SJCRH30 (cell line): ENCODE data around the gene PLAC8L1. TPM values are rescaled to one million over a fixed set of nuclear protein-coding genes. Genes with fewer than 3 reads are reported as not detected.

Experiments
- DNase-seq, 2 experiments: peaks; one replicate each; pipeline ENCODE4 v3.0.0-alpha.2; 2015 to 2020
- H3K27ac ChIP-seq: fragments of 250-450 bp; sonication (Bioruptor Pico); 2 replicates; pipeline ENCODE4 v1.5.1; 2020; ENCODE audit warnings: mild to moderate bottlenecking, moderate library complexity
- H3K27me3 ChIP-seq: fragments of 250-450 bp; sonication (Bioruptor Pico); 2 replicates; pipeline ENCODE4 v1.5.1; 2020; ENCODE audit warnings: mild to moderate bottlenecking, moderate library complexity
- H3K36me3 ChIP-seq: fragments of 250-450 bp; sonication (Bioruptor Pico); 2 replicates; pipeline ENCODE4 v1.5.1; 2020; ENCODE audit warnings: mild to moderate bottlenecking, moderate library complexity
- H3K4me1 ChIP-seq: fragments of 250-450 bp; sonication (Bioruptor Pico); 2 replicates; pipeline ENCODE4 v1.5.1; 2020; ENCODE audit warnings: mild to moderate bottlenecking, moderate library complexity
- H3K4me3 ChIP-seq: fragments of 250-450 bp; sonication (Bioruptor Pico); 2 replicates; pipeline ENCODE4 v1.5.1; 2020; ENCODE audit warnings: mild to moderate bottlenecking, moderate library complexity
- H3K9me3 ChIP-seq: fragments of 250-450 bp; sonication (Bioruptor Pico); replicated peaks from 2 replicates; pipeline ENCODE4 v1.5.1; 2020; ENCODE audit warnings: mild to moderate bottlenecking, moderate library complexity
- total RNA-seq: library from RNA; depleted of rRNA; stranded (reverse); fragments of >200 nt; shearing (Covaris generic); gene quantifications from 2 replicates; pipeline ENCODE4 v1.2.3, GENCODE V29; 2014

Gene PLAC8L1
- total RNA-seq, 1 experiment from 2014 or later: not detected

- no peak for DNase-seq
- Histone ChIP-seq H3K27me3 (no peaks in the 10 kb centered on the region), H3K4me1 (peaks cover 12% of the 10 kb centered on the region), H3K27ac (no peak overlapping the region), H3K36me3 (no peaks in the 10 kb centered on the region), H3K4me3 (no peak overlapping the region), H3K9me3 (no peaks in the 10 kb centered on the region)
These were observed 3.7 kb downstream of the PLAC8L1 start for GRCh38 chr5:146101646-146102045.

GRCh38 chr5:146098047-146098446 is 7.3 kb downstream of the PLAC8L1 start:
- Histone ChIP-seq H3K27me3 (no peaks in the 10 kb centered on the region), H3K4me3 (no peak overlapping the region), H3K9me3 (no peaks in the 10 kb centered on the region), H3K27ac (no peak overlapping the region), H3K4me1 (peaks cover 12% of the 10 kb centered on the region), H3K36me3 (no peaks in the 10 kb centered on the region)
- DNase-seq: no peak

GRCh38 chr5:146091881-146092280 is 13.5 kb downstream of the PLAC8L1 start:
- H3K4me3 ChIP-seq: no peak overlapping the region
- no peak overlapping the region for H3K27ac ChIP-seq
- no peaks in the 10 kb centered on the region for H3K27me3 ChIP-seq
- no peak for DNase-seq
- H3K9me3 ChIP-seq: no peaks in the 10 kb centered on the region
- H3K4me1 ChIP-seq: peaks cover 9% of the 10 kb centered on the region; the same call in 1 of the 2 replicates
- no peaks in the 10 kb centered on the region for H3K36me3 ChIP-seq

GRCh38 chr5:146089287-146089686 is 16.1 kb downstream of the PLAC8L1 start:
- no peaks in the 10 kb centered on the region for H3K9me3 ChIP-seq
- H3K27ac ChIP-seq: no peak overlapping the region
- H3K4me1 ChIP-seq: peaks cover 13% of the 10 kb centered on the region; the same call in 1 of the 2 replicates
- no peaks in the 10 kb centered on the region for H3K27me3 ChIP-seq
- DNase-seq: no peak
- H3K4me3 ChIP-seq: no peak overlapping the region
- no peaks in the 10 kb centered on the region for H3K36me3 ChIP-seq

- H3K27ac ChIP-seq: no peak overlapping the region
- no peaks in the 10 kb centered on the region for H3K36me3 ChIP-seq
- peak in 1 of 2 experiments; percentile 45 for DNase-seq
- H3K27me3 ChIP-seq: no peaks in the 10 kb centered on the region
- peaks cover 17% of the 10 kb centered on the region; the same call in 1 of the 2 replicates for H3K4me1 ChIP-seq
- no peak overlapping the region for H3K4me3 ChIP-seq
- H3K9me3 ChIP-seq: no peaks in the 10 kb centered on the region
These were observed 17.3 kb downstream of the PLAC8L1 start for GRCh38 chr5:146088098-146088497.

- Histone ChIP-seq H3K36me3 (no peaks in the 10 kb centered on the region), H3K27me3 (peaks cover under 1% of the 10 kb centered on the region; the same call in 1 of the 2 replicates), H3K4me1 (peaks cover 20% of the 10 kb centered on the region; the same call in 1 of the 2 replicates), H3K9me3 (no peaks in the 10 kb centered on the region), H3K4me3 (no peak overlapping the region), H3K27ac (no peak overlapping the region)
- peak; percentile 63 to 70 for DNase-seq
These were observed 21.0 kb downstream of the PLAC8L1 start for GRCh38 chr5:146084376-146084775.

- Histone ChIP-seq H3K4me3 (no peak overlapping the region), H3K9me3 (no peaks in the 10 kb centered on the region), H3K27ac (no peak overlapping the region), H3K4me1 (peaks cover 11% of the 10 kb centered on the region; the same call in 1 of the 2 replicates), H3K36me3 (no peaks in the 10 kb centered on the region), H3K27me3 (peaks cover 6% of the 10 kb centered on the region; the same call in 1 of the 2 replicates)
- DNase-seq: no peak
These were observed 22.6 kb downstream of the PLAC8L1 start for GRCh38 chr5:146082798-146083197.

GRCh38 chr5:146081556-146081955 is 23.8 kb downstream of the PLAC8L1 start:
- H3K9me3 ChIP-seq: no peaks in the 10 kb centered on the region
- H3K4me3 ChIP-seq: no peak overlapping the region
- H3K27me3 ChIP-seq: peaks cover 6% of the 10 kb centered on the region; the same call in 1 of the 2 replicates
- peak in 1 of 2 experiments; percentile 36 for DNase-seq
- H3K4me1 ChIP-seq: 0 out of 2 replicates have a peak, but pooled peaks cover 11% of the 10 kb centered on the region
- H3K36me3 ChIP-seq: no peaks in the 10 kb centered on the region
- H3K27ac ChIP-seq: no peak overlapping the region

GRCh38 chr5:146079695-146080373 is 25.5 kb downstream of the PLAC8L1 start:
- Histone ChIP-seq H3K27me3 (peaks cover 6% of the 10 kb centered on the region; the same call in 1 of the 2 replicates), H3K9me3 (no peaks in the 10 kb centered on the region), H3K27ac (no peak overlapping the region), H3K4me3 (no peak overlapping the region), H3K36me3 (no peaks in the 10 kb centered on the region), H3K4me1 (0 out of 2 replicates have a peak, but pooled peaks cover 9% of the 10 kb centered on the region)
- no peak for DNase-seq

- DNase-seq: no peak
These were observed 26.8 kb downstream of the PLAC8L1 start for GRCh38 chr5:146078566-146078965.

GRCh38 chr5:146076455-146076854 is 28.9 kb downstream of the PLAC8L1 start:
- Histone ChIP-seq H3K4me3 (no peak overlapping the region), H3K9me3 (no peaks in the 10 kb centered on the region), H3K27me3 (peaks cover 6% of the 10 kb centered on the region; the same call in 1 of the 2 replicates), H3K27ac (no peak overlapping the region), H3K4me1 (no peaks in the 10 kb centered on the region), H3K36me3 (no peaks in the 10 kb centered on the region)
- DNase-seq: no peak

More at GRCh38 chr5:146078566-146078965, 26.8 kb downstream of the PLAC8L1 start:
- 0 out of 2 replicates have a peak, but pooled peaks cover 3% of the 10 kb centered on the region for H3K4me1 ChIP-seq
- H3K27me3 ChIP-seq: peaks cover 6% of the 10 kb centered on the region; the same call in 1 of the 2 replicates
- H3K27ac ChIP-seq: no peak overlapping the region
- H3K9me3 ChIP-seq: no peaks in the 10 kb centered on the region
- no peak overlapping the region for H3K4me3 ChIP-seq
- H3K36me3 ChIP-seq: no peaks in the 10 kb centered on the region

GRCh38 chr5:146076028-146076427 is 29.3 kb downstream of the PLAC8L1 start:
- H3K4me3 ChIP-seq: no peak overlapping the region
- H3K9me3 ChIP-seq: no peaks in the 10 kb centered on the region
- no peak for DNase-seq
- H3K27me3 ChIP-seq: peaks cover 6% of the 10 kb centered on the region; the same call in 1 of the 2 replicates
- no peak overlapping the region for H3K27ac ChIP-seq
- H3K36me3 ChIP-seq: no peaks in the 10 kb centered on the region
- no peaks in the 10 kb centered on the region for H3K4me1 ChIP-seq

- Histone ChIP-seq H3K4me3 (no peak overlapping the region), H3K27ac (no peak overlapping the region), H3K4me1 (no peaks in the 10 kb centered on the region), H3K27me3 (no peaks in the 10 kb centered on the region), H3K9me3 (no peaks in the 10 kb centered on the region), H3K36me3 (no peaks in the 10 kb centered on the region)
- no peak for DNase-seq
These were observed 32.0 kb downstream of the PLAC8L1 start for GRCh38 chr5:146073239-146073900.

- Histone ChIP-seq H3K4me1 (peaks cover 2% of the 10 kb centered on the region; the same call in 1 of the 2 replicates), H3K9me3 (no peaks in the 10 kb centered on the region), H3K27ac (no peak overlapping the region), H3K4me3 (no peak overlapping the region), H3K27me3 (no peaks in the 10 kb centered on the region), H3K36me3 (no peaks in the 10 kb centered on the region)
- no peak for DNase-seq
These were observed 32.8 kb downstream of the PLAC8L1 start for GRCh38 chr5:146072595-146072994.

- Histone ChIP-seq H3K4me3 (no peak overlapping the region), H3K9me3 (no peaks in the 10 kb centered on the region), H3K4me1 (peaks cover 2% of the 10 kb centered on the region; the same call in 1 of the 2 replicates), H3K27me3 (no peaks in the 10 kb centered on the region), H3K36me3 (no peaks in the 10 kb centered on the region), H3K27ac (no peak overlapping the region)
- DNase-seq: no peak
These were observed 34.2 kb downstream of the PLAC8L1 start for GRCh38 chr5:146071171-146071570.
